ENCODE measurements around the gene MACROD2. TPM values are rescaled to one million over a fixed set of nuclear protein-coding genes. Genes with fewer than 3 reads are reported as not detected.

MACROD2 gene
- total RNA-seq, 4 donors from 2014 or later, result 1.8 to 4.8 (median 2.9) TPM

DNA sequence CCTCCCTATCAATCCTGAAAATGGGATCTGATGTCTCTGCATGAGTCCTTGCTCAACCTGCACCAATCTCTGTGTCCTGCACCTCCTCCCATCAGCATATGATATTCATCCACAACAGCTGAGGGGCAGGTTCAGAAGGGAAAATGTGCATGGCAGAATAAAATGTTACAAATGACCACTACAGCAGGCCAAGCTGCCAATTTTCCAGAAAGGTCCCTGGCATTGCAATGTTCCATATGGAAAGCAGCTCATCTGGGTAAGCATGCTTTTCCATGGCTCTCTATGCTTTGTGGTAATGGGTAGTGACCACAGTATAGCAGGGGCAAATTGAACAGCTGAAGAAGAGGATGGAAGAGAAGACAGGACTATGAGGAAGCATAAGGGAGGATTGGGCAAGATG is 1183.3 kb downstream of the MACROD2 start:
- Histone ChIP-seq H3K36me3 (no peaks in the 10 kb centered on the region), H3K9me3 (peaks cover 0 to 10% (median 0%) of the 10 kb centered on the region in 3 donors), H3K4me3 (no peak overlapping the region), H3K27me3 (no peaks in the 10 kb centered on the region), H3K27ac (no peak overlapping the region), H3K4me1 (no peaks in the 10 kb centered on the region)
- intact Hi-C loops (cut with DNase I), result no loop called here
- no peak for DNase-seq
- TF ChIP-seq, protein P1, sequence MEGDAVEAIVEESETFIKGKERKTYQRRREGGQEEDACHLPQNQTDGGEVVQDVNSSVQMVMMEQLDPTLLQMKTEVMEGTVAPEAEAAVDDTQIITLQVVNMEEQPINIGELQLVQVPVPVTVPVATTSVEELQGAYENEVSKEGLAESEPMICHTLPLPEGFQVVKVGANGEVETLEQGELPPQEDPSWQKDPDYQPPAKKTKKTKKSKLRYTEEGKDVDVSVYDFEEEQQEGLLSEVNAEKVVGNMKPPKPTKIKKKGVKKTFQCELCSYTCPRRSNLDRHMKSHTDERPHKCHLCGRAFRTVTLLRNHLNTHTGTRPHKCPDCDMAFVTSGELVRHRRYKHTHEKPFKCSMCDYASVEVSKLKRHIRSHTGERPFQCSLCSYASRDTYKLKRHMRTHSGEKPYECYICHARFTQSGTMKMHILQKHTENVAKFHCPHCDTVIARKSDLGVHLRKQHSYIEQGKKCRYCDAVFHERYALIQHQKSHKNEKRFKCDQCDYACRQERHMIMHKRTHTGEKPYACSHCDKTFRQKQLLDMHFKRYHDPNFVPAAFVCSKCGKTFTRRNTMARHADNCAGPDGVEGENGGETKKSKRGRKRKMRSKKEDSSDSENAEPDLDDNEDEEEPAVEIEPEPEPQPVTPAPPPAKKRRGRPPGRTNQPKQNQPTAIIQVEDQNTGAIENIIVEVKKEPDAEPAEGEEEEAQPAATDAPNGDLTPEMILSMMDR (IDR thresholded peaks at IDR 0.05), result no peak
- TF ChIP-seq POLR2A (IDR thresholded peaks at IDR 0.05), result no peak

DNA sequence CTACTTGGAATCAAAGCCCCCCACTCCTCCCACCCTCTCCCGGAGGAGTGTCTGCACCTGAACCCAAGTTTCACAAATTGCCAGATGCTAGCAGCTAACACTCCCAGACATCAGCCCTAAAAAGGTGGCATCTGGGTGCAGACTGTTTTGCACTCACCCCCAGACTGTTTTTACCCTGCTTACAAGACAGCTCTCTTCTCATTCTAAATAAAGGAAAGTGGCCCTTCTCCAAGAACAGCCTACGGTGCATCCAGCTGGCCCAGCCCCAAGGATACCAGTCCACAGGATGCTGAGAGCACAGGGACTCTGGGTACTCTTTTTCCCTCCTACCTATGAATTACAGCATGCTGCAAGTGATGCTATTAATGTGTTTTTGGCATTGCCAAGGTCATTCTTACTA is 1184.1 kb downstream of the MACROD2 start:
- WGBS, 2 donors, result 45 to 51% methylated on average over 2 of the region's 2 CpGs
- no peaks in the 10 kb centered on the region for H3K36me3 ChIP-seq
- H3K27me3 ChIP-seq, result no peaks in the 10 kb centered on the region
- H3K4me1 ChIP-seq, result no peaks in the 10 kb centered on the region
- intact Hi-C loops (cut with DNase I), result no loop called here
- H3K9me3 ChIP-seq, result peaks cover 0 to 10% (median 0%) of the 10 kb centered on the region in 3 donors
- H3K27ac ChIP-seq, result no peak overlapping the region
- no peak overlapping the region for H3K4me3 ChIP-seq
- TF ChIP-seq POLR2A (IDR thresholded peaks at IDR 0.05), result no peak
- TF ChIP-seq, protein P1 (IDR thresholded peaks at IDR 0.05), result no peak
- DNase-seq, result no peak

DNA sequence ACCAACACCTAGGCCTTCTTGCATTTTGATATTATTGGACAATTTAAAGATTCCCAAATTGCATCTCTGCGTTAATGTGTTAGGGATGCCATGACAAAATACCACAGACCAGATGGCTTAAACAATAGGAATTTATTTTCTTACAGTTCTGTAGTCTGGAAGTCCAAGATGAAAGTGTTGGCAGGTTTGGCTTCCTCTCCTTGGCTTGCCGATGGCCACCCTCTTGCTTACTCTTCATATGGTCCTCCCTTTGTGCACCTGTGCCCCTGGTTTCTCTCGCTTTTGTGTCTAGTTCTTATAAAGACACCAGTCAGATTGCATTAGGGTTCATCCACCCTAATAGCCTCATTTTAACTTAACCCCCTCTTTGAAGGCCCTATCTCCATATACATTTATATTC is 1184.5 kb downstream of the MACROD2 start:
- H3K36me3 ChIP-seq, result no peaks in the 10 kb centered on the region
- H3K4me3 ChIP-seq, result no peak overlapping the region
- intact Hi-C loops (cut with DNase I), result no loop called here
- no peak overlapping the region for H3K27ac ChIP-seq
- no peaks in the 10 kb centered on the region for H3K27me3 ChIP-seq
- no peaks in the 10 kb centered on the region for H3K4me1 ChIP-seq
- WGBS, 2 donors, result 94% methylated on average over 3 of the region's 3 CpGs
- TF ChIP-seq, protein P1 (IDR thresholded peaks at IDR 0.05), result no peak
- no peak for TF ChIP-seq POLR2A (IDR thresholded peaks at IDR 0.05)
- peaks cover 0 to 10% (median 0%) of the 10 kb centered on the region in 3 donors for H3K9me3 ChIP-seq
- no peak for DNase-seq

DNA sequence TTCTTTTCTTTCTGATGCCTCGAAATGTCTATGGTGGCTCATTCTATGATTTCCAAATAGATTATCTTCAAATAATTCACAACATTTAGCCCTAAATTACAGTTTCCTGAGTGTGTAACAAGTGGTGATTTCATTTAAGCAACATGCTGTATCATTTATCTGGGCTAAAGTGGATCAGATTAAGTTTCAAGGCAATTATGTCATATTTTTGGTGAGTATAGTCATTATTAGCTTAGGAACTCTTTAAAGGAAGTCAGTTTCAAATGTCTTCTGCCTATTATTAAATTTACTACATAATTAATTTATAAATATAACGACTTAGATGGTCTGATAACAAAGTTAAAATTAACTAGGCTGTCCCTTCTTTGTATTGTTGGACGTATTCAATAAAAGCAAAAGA is 1190.0 kb downstream of the MACROD2 start:
- Histone ChIP-seq H3K36me3 (no peaks in the 10 kb centered on the region), H3K4me3 (no peak overlapping the region), H3K9me3 (no peaks in the 10 kb centered on the region), H3K27me3 (no peaks in the 10 kb centered on the region), H3K27ac (no peak overlapping the region), H3K4me1 (no peaks in the 10 kb centered on the region)
- no peak for DNase-seq
- TF ChIP-seq, protein P1 (IDR thresholded peaks at IDR 0.05), result no peak
- TF ChIP-seq POLR2A (IDR thresholded peaks at IDR 0.05), result no peak
- intact Hi-C loops (cut with DNase I), result no loop called here
- 55 to 62% methylated on average over 3 of the region's 3 CpGs for WGBS, 2 donors

DNA sequence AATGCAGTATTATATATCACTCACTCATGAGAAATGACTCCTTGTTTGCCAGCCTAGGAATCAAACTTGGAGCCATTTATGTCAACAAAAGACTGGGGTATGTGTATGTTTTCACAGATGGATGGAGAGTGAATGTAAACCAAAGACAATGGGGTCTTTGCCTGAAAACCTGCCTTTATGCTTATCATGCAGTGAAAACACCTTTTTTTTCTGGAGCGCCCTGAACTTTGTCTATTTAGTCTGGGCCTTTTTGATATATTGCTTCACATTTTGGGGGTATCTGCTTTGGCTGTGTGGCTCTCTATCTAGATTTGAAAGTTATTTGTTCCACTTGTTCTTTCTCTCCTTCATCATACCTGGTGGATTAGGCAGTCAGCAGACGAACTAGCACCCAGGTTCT is 1190.6 kb downstream of the MACROD2 start:
- no peak for DNase-seq
- intact Hi-C loops (cut with DNase I), result no loop called here
- WGBS, 2 donors, result 39 to 82% methylated on average over 2 of the region's 2 CpGs
- H3K27me3 ChIP-seq, result no peaks in the 10 kb centered on the region
- H3K36me3 ChIP-seq, result no peaks in the 10 kb centered on the region
- H3K27ac ChIP-seq, result no peak overlapping the region
- no peak overlapping the region for H3K4me3 ChIP-seq
- TF ChIP-seq, protein P1 (IDR thresholded peaks at IDR 0.05), result no peak
- no peak for TF ChIP-seq POLR2A (IDR thresholded peaks at IDR 0.05)
- H3K9me3 ChIP-seq, result no peaks in the 10 kb centered on the region
- no peaks in the 10 kb centered on the region for H3K4me1 ChIP-seq
